ENCODE measurements around the gene MED16.

Gene MED16

GRCh38 chr19:892894-893689 lies at the start of gene MED16, which contains the start of gene RNU6-9:
MED16 (minus strand) TSS chr19:893187; CDS start chr19:891131, 2,056 bp downstream.
RNU6-9 (plus strand) TSS chr19:893484.
- peak; percentile 82 to 88 for DNase-seq

GRCh38 chr19:942133-942645 lies 49.2 kb upstream of the MED16 start:
- no peak for DNase-seq

GRCh38 chr19:941292-942132 lies 48.5 kb upstream of the MED16 start:
- DNase-seq, result no peak

GRCh38 chr19:940591-941291 lies 47.8 kb upstream of the MED16 start:
- DNase-seq, result peak; percentile 62 to 68

GRCh38 chr19:939922-940321 lies 46.9 kb upstream of the MED16 start:
- DNase-seq, result no peak

GRCh38 chr19:939439-939838 lies 46.5 kb upstream of the MED16 start:
- DNase-seq, result no peak

- DNase-seq, result no peak
These were observed 45.4 kb upstream of the MED16 start for GRCh38 chr19:938233-938923.

GRCh38 chr19:937259-937694 lies 44.3 kb upstream of the MED16 start:
- peak in 1 of 2 experiments; percentile 63 for DNase-seq

- no peak for DNase-seq
These were observed 43.2 kb upstream of the MED16 start for GRCh38 chr19:936175-936546.

GRCh38 chr19:934865-935479 lies 42.0 kb upstream of the MED16 start:
- no peak for DNase-seq

GRCh38 chr19:934197-934840 lies 41.3 kb upstream of the MED16 start:
- DNase-seq, result no peak

- DNase-seq, result no peak
These were observed 40.5 kb upstream of the MED16 start for GRCh38 chr19:933553-933882.

- DNase-seq, result no peak
These were observed 39.9 kb upstream of the MED16 start for GRCh38 chr19:932648-933552.

- no peak for DNase-seq
These were observed 39.1 kb upstream of the MED16 start for GRCh38 chr19:931860-932647.

- no peak for DNase-seq
These were observed 36.9 kb upstream of the MED16 start for GRCh38 chr19:929891-930258.

GRCh38 chr19:929203-929890 lies 36.4 kb upstream of the MED16 start:
- DNase-seq, result no peak

- DNase-seq, result no peak
These were observed 35.6 kb upstream of the MED16 start for GRCh38 chr19:928471-929202.

GRCh38 chr19:927780-928401 lies 34.9 kb upstream of the MED16 start:
- DNase-seq, result no peak

Measured in stimulated activated CD4-positive, alpha-beta T cell treated with anti-CD3 and anti-CD28 coated beads, Interleukin-4, amount 100 ng/mL, for 4 hours (primary cell).